ENCODE measurements around the gene RNU6-8. TPM values are rescaled to one million over a fixed set of nuclear protein-coding genes. Genes with fewer than 3 reads are reported as not detected.

RNU6-8 gene
- total RNA-seq, 1 donor from 2014 or later: not detected

- intact Hi-C loops (cut with DNase I): no loop called here
- TF ChIP-seq CTCF (IDR thresholded peaks at IDR 0.05): no peak
- no peaks in the 10 kb centered on the region for H3K27me3 ChIP-seq
Observed at GRCh38 chr14:32205554-32205953, 2.5 kb upstream of the RNU6-8 start.

GRCh38 chr14:32203928-32204357, 874 bp upstream of the RNU6-8 start:
- ATAC-seq: peak; percentile 15
- TF ChIP-seq CTCF (IDR thresholded peaks at IDR 0.05): no peak

More at GRCh38 chr14:32205554-32205953, 2.5 kb upstream of the RNU6-8 start:
- ATAC-seq: no peak
- Histone ChIP-seq H3K36me3 (no peaks in the 10 kb centered on the region), H3K4me3 (no peak overlapping the region), H3K4me1 (peaks cover 7% of the 10 kb centered on the region), H3K9me3 (no peaks in the 10 kb centered on the region), H3K27ac (no peak overlapping the region)
- DNase-seq: no peak

GRCh38 chr14:32202491-32202997, 525 bp downstream of the RNU6-8 start:
- H3K4me3 ChIP-seq: peak overlapping the region; percentile 91
- DNase-seq: no peak
- no peaks in the 10 kb centered on the region for H3K27me3 ChIP-seq
- H3K27ac ChIP-seq: peak overlapping the region; percentile 94
- H3K9me3 ChIP-seq: no peaks in the 10 kb centered on the region
- intact Hi-C loops (cut with DNase I): no loop called here
- no peak for ATAC-seq
- no peak for TF ChIP-seq CTCF (IDR thresholded peaks at IDR 0.05)
- H3K36me3 ChIP-seq: no peaks in the 10 kb centered on the region
- H3K4me1 ChIP-seq: peaks cover 7% of the 10 kb centered on the region

More at GRCh38 chr14:32203928-32204357, 874 bp upstream of the RNU6-8 start:
- H3K36me3 ChIP-seq: no peaks in the 10 kb centered on the region
- H3K4me1 ChIP-seq: peaks cover 7% of the 10 kb centered on the region
- no peaks in the 10 kb centered on the region for H3K9me3 ChIP-seq
- no peak for DNase-seq
- intact Hi-C loops (cut with DNase I): no loop called here
- no peaks in the 10 kb centered on the region for H3K27me3 ChIP-seq
- peak overlapping the region; percentile 91 for H3K4me3 ChIP-seq
- H3K27ac ChIP-seq: peak overlapping the region; percentile 94

- DNase-seq (no peak), ATAC-seq (no peak)
- no peaks in the 10 kb centered on the region for H3K27me3 ChIP-seq
- intact Hi-C loops (cut with DNase I): no loop called here
- peaks cover 7% of the 10 kb centered on the region for H3K4me1 ChIP-seq
- peak within 1 kb of the TSS; percentile 94 for H3K27ac ChIP-seq
- TF ChIP-seq CTCF (IDR thresholded peaks at IDR 0.05): no peak
- H3K4me3 ChIP-seq: peak within 1 kb of the TSS; percentile 91
- no peaks in the 10 kb centered on the region for H3K36me3 ChIP-seq
- H3K9me3 ChIP-seq: no peaks in the 10 kb centered on the region
Observed at GRCh38 chr14:32201816-32202490, 1.1 kb downstream of the RNU6-8 start, which contains the start of gene RNU6-7. Gene RNU6-7 (plus strand): TSS chr14:32202045.

- no peaks in the 10 kb centered on the region for H3K27me3 ChIP-seq
- no peak for TF ChIP-seq CTCF (IDR thresholded peaks at IDR 0.05)
- peak overlapping the region; percentile 91 for H3K4me3 ChIP-seq
- H3K36me3 ChIP-seq: no peaks in the 10 kb centered on the region
- DNase-seq (peak; percentile 95), ATAC-seq (peak; percentile 90)
- peak overlapping the region; percentile 94 for H3K27ac ChIP-seq
- H3K4me1 ChIP-seq: peaks cover 7% of the 10 kb centered on the region
- H3K9me3 ChIP-seq: no peaks in the 10 kb centered on the region
- intact Hi-C loops (cut with DNase I): no loop called here
Observed at GRCh38 chr14:32201193-32201815, 1.8 kb downstream of the RNU6-8 start.

All from upper lobe of right lung (tissue), 1 donor.